K562 (cell line): ENCODE results near the gene CELF4. TPM values are rescaled to one million over a fixed set of nuclear protein-coding genes. Genes with fewer than 3 reads are reported as not detected.

Experiments used
- ATAC-seq: fragments of 200-7000 bp; cut with Tn5 transposase; 3 replicates; pipeline ENCODE4 v1.9.1; 2020; ENCODE audit warnings: moderate library complexity
- BruUV-seq: library from RNA; stranded (reverse); fragments of 400-500 nt; replicated peaks from 2 replicates; lab custom pipeline; 2021; lab: Mats Ljungman, UMichigan
- CTCF ChIA-PET: fragments of 300-600 bp; formaldehyde crosslinking; extraction: SDS; loops from one replicate; lab custom pipeline; 2021; ENCODE audit warnings: low intra/inter-chr PET ratio; lab: Yijun Ruan, JAX
- POLR2A ChIA-PET: fragments of 300-600, 350-650 bp; sonication (Branson Sonifier 250); formaldehyde crosslinking; extraction: SDS; loops from one replicate; lab custom pipeline; 2021; ENCODE audit warnings: antibody characterized with exemption, inconsistent platforms; lab: Yijun Ruan, JAX
- DNase-seq, 4 experiments: peaks; one replicate each; pipeline versions ENCODE4 v3.0.0 to v3.0.0-alpha.2; 2011 to 2018; ENCODE audit warnings: low spot score in 3 of 4, mixed read lengths in 3 of 4; ENCODE audit errors: extremely low read depth in 1 of 4
- FAIRE-seq: peaks from 2 replicates; lab custom pipeline; 2011; peaks lifted over from hg19 to GRCh38; lab: Jason Lieb, UNC
- H2AFZ ChIP-seq: 2 replicates; pipeline ENCODE4 v1.6.0; 2011; ENCODE audit warnings: low read depth, low read length, control low read depth, inconsistent platforms
- H3K27ac ChIP-seq: fragments of 200-600 bp; 3 replicates; pipeline ENCODE4 v1.8.0; 2011; ENCODE audit warnings: low read depth, mild to moderate bottlenecking, control low read depth, inconsistent platforms, low read length, moderate library complexity, mixed read lengths; ENCODE audit errors: extremely low read depth
- H3K27me3 ChIP-seq, 2 experiments: fragments of 300-600 bp in 1 of 2; 2 replicates in 1 of 2; 3 replicates in 1 of 2; pipeline versions ENCODE4 v1.6.0 to v1.8.0; 2011; ENCODE audit warnings: inconsistent platforms in 2 of 2, low read length in 2 of 2, mild to moderate bottlenecking in 1 of 2, mixed read lengths in 1 of 2, moderate library complexity in 1 of 2; ENCODE audit not compliant: control insufficient read depth in 2 of 2, insufficient read depth in 2 of 2
- H3K36me3 ChIP-seq: fragments of 300-600 bp; 3 replicates; pipeline ENCODE4 v1.8.0; 2011; ENCODE audit warnings: mild to moderate bottlenecking, low read length, inconsistent platforms; ENCODE audit not compliant: control insufficient read depth, insufficient read depth
- H3K4me1 ChIP-seq, 2 experiments: fragments of 200-600 bp in 1 of 2; replicated peaks in 1 of 2; 2 replicates in 1 of 2; 3 replicates in 1 of 2; pipeline versions ENCODE4 v1.5.1 to v1.8.0; 2011; ENCODE audit warnings: inconsistent platforms in 2 of 2, low read length in 2 of 2, mild to moderate bottlenecking in 1 of 2, mixed read lengths in 1 of 2, moderate library complexity in 1 of 2; ENCODE audit not compliant: control insufficient read depth in 2 of 2, insufficient read depth in 2 of 2
- H3K4me2 ChIP-seq: 2 replicates; pipeline ENCODE4 v1.6.1; 2011; ENCODE audit warnings: low read length, control low read depth, inconsistent platforms, mixed read lengths; ENCODE audit not compliant: insufficient read depth
- H3K4me3 ChIP-seq: fragments of 200-600 bp; sonication (generic), shearing (Covaris generic); 2 replicates; pipeline ENCODE4 v1.5.1; 2016; ENCODE audit warnings: control low read depth, inconsistent platforms
- H3K79me2 ChIP-seq: fragments of 200-600 bp; 3 replicates; pipeline ENCODE4 v1.8.0; 2011; ENCODE audit warnings: low read length, inconsistent platforms; ENCODE audit not compliant: control insufficient read depth, insufficient read depth
- H3K9ac ChIP-seq, 2 experiments: 2 replicates each; pipeline versions ENCODE4 v1.6.0 to v1.6.1; 2011; ENCODE audit warnings: low read depth in 2 of 2, low read length in 2 of 2, control low read depth in 1 of 2, inconsistent platforms in 1 of 2, mild to moderate bottlenecking in 1 of 2, mixed read lengths in 1 of 2; ENCODE audit not compliant: insufficient read depth in 1 of 2
- H3K9me1 ChIP-seq: one replicate; pipeline ENCODE4 v1.6.0; 2011; ENCODE audit warnings: inconsistent platforms, mild to moderate bottlenecking, low read length, moderate library complexity; ENCODE audit not compliant: control insufficient read depth, insufficient read depth
- H3K9me3 ChIP-seq: replicated peaks from 2 replicates; pipeline ENCODE4 v1.5.1; 2011; ENCODE audit warnings: low read depth, low read length, inconsistent platforms; ENCODE audit not compliant: control insufficient read depth, insufficient read depth
- H4K20me1 ChIP-seq: replicated peaks from 2 replicates; pipeline ENCODE4 v1.6.1; 2011; ENCODE audit warnings: low read length, inconsistent platforms, mixed read lengths; ENCODE audit not compliant: control insufficient read depth, insufficient read depth
- ELK3 ChIP-seq: fragments of 450-650 bp; formaldehyde crosslinking; IDR thresholded peaks from 2 replicates; pipeline ENCODE4 v1.4.0; 2020; ENCODE audit warnings: mild to moderate bottlenecking
- PATZ1 ChIP-seq: fragments of 250-450 bp; sonication (Bioruptor Pico); IDR thresholded peaks from 2 replicates; pipeline ENCODE4 v1.5.0; 2020; ENCODE audit warnings: mild to moderate bottlenecking, borderline replicate concordance
- TOE1 ChIP-seq, 2 experiments: fragments of 450-650 bp in 1 of 2; sonication (generic) in 1 of 2; formaldehyde crosslinking in 1 of 2; IDR thresholded peaks; 2 replicates each; pipeline versions ENCODE4 v1.7.1 to v1.8.0; 2016 to 2022; ENCODE audit warnings: borderline replicate concordance in 2 of 2, mild to moderate bottlenecking in 2 of 2, antibody characterized with exemption in 1 of 2, inconsistent platforms in 1 of 2, low read depth in 1 of 2, missing genetic modification reagents in 1 of 2, moderate library complexity in 1 of 2
- WGBS: fragments of 100-300 bp; shearing (Covaris generic); methylation state at CpG from one replicate; pipeline ENCODE4 v1.1.6; 2016; ENCODE audit warnings: low coverage, mixed read lengths; ENCODE audit not compliant: insufficient coverage; ENCODE audit errors: missing lambda C conversion rate; 5-methylcytosine and 5-hydroxymethylcytosine counted together
- in situ Hi-C: fragments of 300-500 bp; cut with MboI; formaldehyde crosslinking; loops from 4 replicates; pipeline ENCODE4 v1.15.0; 2018; ENCODE audit warnings: inconsistent platforms, mixed read lengths
- intact Hi-C: fragments of 100-400 bp; cut with micrococcal nuclease; formaldehyde crosslinking; loops from 2 replicates; pipeline ENCODE4 v1.14.2; 2022
- polyA plus RNA-seq, 8 experiments: library from polyadenylated mRNA; depleted of rRNA in 4 of 8; stranded (reverse) in 5 of 8; unstranded in 3 of 8; fragments of >200 nt; fragmentation: Nextera tagmentation in 2 of 8; fragmentation: Illumina TruSeq in 1 of 8; extraction: Ambion mirVana in 2 of 8; extraction: Trizol in 1 of 8; gene quantifications; 2 replicates each; pipeline versions ENCODE4 v1.2.1 to v1.2.3, GENCODE V29; 2011 to 2014; ENCODE audit warnings: inconsistent platforms in 1 of 8, missing spikeins in 1 of 8
- total RNA-seq, 7 experiments: library from RNA; depleted of rRNA in 6 of 7; stranded (reverse); fragments of >200 nt in 6 of 7; fragmentation: Illumina TruSeq in 2 of 7; extraction: Trizol in 2 of 7; gene quantifications; 2 replicates each; pipeline versions ENCODE4 v1.2.1 to v1.2.3, GENCODE V29; 2011 to 2021; ENCODE audit warnings: low replicate concordance in 1 of 7

Gene CELF4
- total and polyA plus RNA-seq, 9 of the 15 experiments (the other 6 are each of a cell fraction or from before 2014, with no cell fraction given) = 0.04 to 0.24 (median 0.07) TPM; not detected in 3

- POLR2A ChIA-PET = no interaction called here
- BruUV-seq = no TSS peak
- in situ Hi-C loops (no loop called here), intact Hi-C loops (no loop called here)
- CTCF ChIA-PET = no interaction called here
- Histone ChIP-seq H4K20me1 (peaks cover 8% of the 10 kb centered on the region; the same call in 1 of the 2 replicates), H3K79me2 (no peaks in the 10 kb centered on the region), H2AFZ (no peak overlapping the region), H3K27me3 (peaks cover 0 to 10% of the 10 kb centered on the region in 2 experiments; a peak in 2 of 5 replicates), H3K27ac (no peak overlapping the region), H3K9me1 (no peaks in the 10 kb centered on the region), H3K4me2 (no peak overlapping the region), H3K9ac (no peak overlapping the region), H3K9me3 (no peaks in the 10 kb centered on the region), H3K36me3 (no peaks in the 10 kb centered on the region), H3K4me3 (no peak overlapping the region), H3K4me1 (peaks cover 0 to 8% of the 10 kb centered on the region in 2 experiments; a peak in 3 of 5 replicates)
- TF ChIP-seq TOE1 (IDR thresholded peaks at IDR 0.05; ENCODE audit: borderline replicate concordance) (no peak), TOE1 (CRISPR knock-in tag; IDR thresholded peaks at IDR 0.05; ENCODE audit: borderline replicate concordance, low read depth) (no peak), PATZ1 (no peak), ELK3 (CRISPR knock-in tag) (no peak)
- DNase-seq (no peak), FAIRE-seq (no peak), ATAC-seq (no peak)
- WGBS = 0% methylated on average over 6 of the region's 11 CpGs
Measured at GRCh38 chr18:37390687-37391086, 174.9 kb downstream of the CELF4 start.
